PC-9 (cell line): ENCODE measurements around the gene ULK1. TPM values are rescaled to one million over a fixed set of nuclear protein-coding genes. Genes with fewer than 3 reads are reported as not detected.

Source experiments
- BruUV-seq: library from RNA; stranded (reverse); fragments of 400-500 nt; replicated peaks from 2 replicates; lab custom pipeline; 2021; lab: Mats Ljungman, UMichigan
- CTCF ChIA-PET: fragments of 300-600 bp; sonication (Branson Sonifier 250); formaldehyde crosslinking; loops from one replicate; lab custom pipeline; 2022; ENCODE audit warnings: antibody characterized with exemption; lab: Charles Lee
- POLR2A ChIA-PET: fragments of 300-600 bp; sonication (Branson Sonifier 250); formaldehyde crosslinking; loops from one replicate; lab custom pipeline; 2022; ENCODE audit warnings: antibody characterized with exemption; ENCODE audit not compliant: unreplicated experiment; lab: Charles Lee
- DNase-seq, 2 experiments: peaks; one replicate each; pipeline versions ENCODE4 v3.0.0 to v3.0.0-alpha.2; 2015 to 2022; ENCODE audit warnings: mixed read lengths in 1 of 2
- H2AFZ ChIP-seq: fragments of 200-600 bp; sonication (generic); 2 replicates; pipeline ENCODE4 v1.8.1; 2017; ENCODE audit warnings: antibody characterized with exemption
- H3F3A ChIP-seq: fragments of 200-600 bp; sonication (generic); 2 replicates; pipeline ENCODE4 v1.8.1; 2017; ENCODE audit warnings: antibody characterized with exemption, mild to moderate bottlenecking, low read depth; ENCODE audit not compliant: insufficient read depth
- H3K27ac ChIP-seq: fragments of 200-600 bp; sonication (generic); 2 replicates; pipeline ENCODE4 v1.6.1; 2016; ENCODE audit warnings: mixed run types
- H3K27me3 ChIP-seq: fragments of 200-600 bp; sonication (generic); 2 replicates; pipeline ENCODE4 v1.6.1; 2016; ENCODE audit warnings: low read depth, mixed run types; ENCODE audit not compliant: insufficient read depth
- H3K36me3 ChIP-seq: fragments of 200-600 bp; sonication (generic); 2 replicates; pipeline ENCODE4 v1.6.1; 2016; ENCODE audit warnings: low read depth, mixed run types
- H3K4me1 ChIP-seq: fragments of 200-600 bp; sonication (generic); replicated peaks from 2 replicates; pipeline ENCODE4 v1.6.1; 2016; ENCODE audit warnings: mixed run types; ENCODE audit not compliant: insufficient read depth
- H3K4me2 ChIP-seq: fragments of 200-600 bp; sonication (generic); 2 replicates; pipeline ENCODE4 v1.6.1; 2017; ENCODE audit warnings: mixed run types
- H3K4me3 ChIP-seq: fragments of 200-600 bp; sonication (generic); 2 replicates; pipeline ENCODE4 v1.6.1; 2016; ENCODE audit warnings: mixed run types
- H3K79me2 ChIP-seq: fragments of 200-600 bp; sonication (generic); 2 replicates; pipeline ENCODE4 v1.6.1; 2017; ENCODE audit warnings: low read depth, mixed run types
- H3K9me2 ChIP-seq: fragments of 200-600 bp; sonication (generic); 2 replicates; pipeline ENCODE4 v1.8.1; 2017; ENCODE audit warnings: mild to moderate bottlenecking; ENCODE audit not compliant: insufficient read depth
- H3K9me3 ChIP-seq: fragments of 200-600 bp; sonication (generic); 2 replicates; pipeline ENCODE4 v1.8.1; 2016; ENCODE audit warnings: low read depth; ENCODE audit not compliant: insufficient read depth
- H4K20me1 ChIP-seq: fragments of 200-600 bp; sonication (generic); 2 replicates; pipeline ENCODE4 v1.8.1; 2017; ENCODE audit not compliant: insufficient read depth
- CTCF ChIP-seq: fragments of 200-600 bp; sonication (generic); conservative IDR thresholded peaks from 2 replicates; pipeline ENCODE4 v1.6.1; 2017; ENCODE audit warnings: mixed run types, antibody characterized with exemption, mild to moderate bottlenecking, moderate library complexity
- EZH2 ChIP-seq: fragments of 200-600 bp; sonication (generic); IDR thresholded peaks from 2 replicates; pipeline ENCODE4 v1.8.0; 2017; ENCODE audit warnings: antibody characterized with exemption, low read depth
- intact Hi-C: fragments of 100-400 bp; cut with micrococcal nuclease; formaldehyde crosslinking; loops from one replicate; pipeline ENCODE4 v1.10.0; 2022; ENCODE audit not compliant: unreplicated experiment
- total RNA-seq: library from RNA; stranded (reverse); gene quantifications from 2 replicates; pipeline ENCODE4 v1.2.3, GENCODE V29; 2021

ULK1 gene
- total RNA-seq, 1 experiment from 2014 or later: 70.5 TPM

DNA sequence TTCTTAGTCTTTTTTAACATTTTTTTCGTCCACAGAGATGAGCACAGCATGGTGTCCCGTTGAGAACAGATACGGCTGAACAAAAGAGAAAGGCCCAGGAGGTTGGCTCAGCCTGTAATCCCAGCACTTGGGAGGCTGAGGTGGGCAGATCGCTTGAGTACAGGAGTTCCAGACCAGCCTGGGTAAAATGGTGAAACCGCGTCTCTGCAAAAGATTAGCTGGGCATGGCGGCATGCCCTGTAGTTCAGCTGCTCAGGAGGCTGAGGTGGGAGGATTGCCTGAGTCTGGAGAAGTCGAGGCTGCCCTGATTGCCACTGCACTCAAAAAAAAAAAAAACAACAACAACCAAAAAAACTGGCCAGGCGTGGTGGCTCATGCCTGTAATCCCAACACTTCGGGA lies 49.5 kb downstream of the ULK1 start:
- H3K36me3 ChIP-seq: peaks cover 3% of the 10 kb centered on the region; the same call in 1 of the 2 replicates
- DNase-seq: no peak
- POLR2A ChIA-PET: no interaction called here
- H3K4me3 ChIP-seq: no peak overlapping the region
- H3F3A ChIP-seq: peaks cover 48% of the 10 kb centered on the region
- TF ChIP-seq CTCF (no peak), EZH2 (no peak)
- H3K9me3 ChIP-seq: no peaks in the 10 kb centered on the region
- 0 out of 2 replicates have a peak, but pooled peaks cover 3% of the 10 kb centered on the region for H4K20me1 ChIP-seq
- intact Hi-C loops: no loop called here
- H2AFZ ChIP-seq: no peak overlapping the region
- H3K9me2 ChIP-seq: no peaks in the 10 kb centered on the region
- BruUV-seq: no TSS peak
- no peaks in the 10 kb centered on the region for H3K79me2 ChIP-seq
- no peak overlapping the region for H3K4me2 ChIP-seq
- H3K27ac ChIP-seq: no peak overlapping the region
- no peaks in the 10 kb centered on the region for H3K4me1 ChIP-seq
- no peaks in the 10 kb centered on the region for H3K27me3 ChIP-seq
- CTCF ChIA-PET: no interaction called here

- POLR2A ChIA-PET: interaction anchor here (0.6 kb wide), 1 partner anchor 16 kb away, joined by 7 read pairs; no protein-coding TSS in a partner anchor
These were observed 50.3 kb downstream of the ULK1 start for GRCh38 chr12:131944601-131945251.

DNA sequence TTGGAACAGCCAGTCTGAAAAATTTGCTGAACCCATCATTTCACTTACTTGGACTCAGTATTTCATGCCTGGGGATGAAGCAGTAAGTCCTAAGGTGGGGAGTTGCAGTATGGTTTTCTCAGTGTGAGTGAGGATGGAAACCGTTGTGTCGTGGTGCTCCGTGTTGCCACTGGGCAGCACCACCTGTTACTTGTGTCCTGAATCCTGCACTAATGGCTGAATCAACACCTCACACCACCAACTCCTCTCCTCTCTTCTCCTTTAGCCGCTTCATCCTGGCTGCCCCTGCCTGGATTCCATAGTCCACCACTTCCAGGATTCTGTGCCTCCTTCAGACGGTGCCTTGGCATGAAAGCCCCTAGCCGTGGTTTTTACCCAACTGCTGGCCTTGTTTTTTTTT lies 52.3 kb downstream of the ULK1 start:
- intact Hi-C loops: no loop called here
- H3K27me3 ChIP-seq: no peaks in the 10 kb centered on the region
- no peak overlapping the region for H3K27ac ChIP-seq
- H3K36me3 ChIP-seq: no peaks in the 10 kb centered on the region
- no peaks in the 10 kb centered on the region for H3K9me2 ChIP-seq
- H2AFZ ChIP-seq: no peak overlapping the region
- peaks cover 35% of the 10 kb centered on the region for H3F3A ChIP-seq
- peaks cover 7% of the 10 kb centered on the region; the same call in 1 of the 2 replicates for H3K4me1 ChIP-seq
- no peaks in the 10 kb centered on the region for H3K9me3 ChIP-seq
- peaks cover 10% of the 10 kb centered on the region for H4K20me1 ChIP-seq
- H3K4me3 ChIP-seq: no peak overlapping the region
- POLR2A ChIA-PET: no interaction called here
- DNase-seq: no peak
- CTCF ChIA-PET: no interaction called here
- peaks cover 17% of the 10 kb centered on the region for H3K79me2 ChIP-seq
- no peak for TF ChIP-seq CTCF
- TF ChIP-seq EZH2: no peak
- H3K4me2 ChIP-seq: no peak overlapping the region
- BruUV-seq: no TSS peak

More at GRCh38 chr12:131944601-131945251, 50.3 kb downstream of the ULK1 start:
- Histone ChIP-seq H4K20me1 (0 out of 2 replicates have a peak, but pooled peaks cover 3% of the 10 kb centered on the region), H3K27me3 (no peaks in the 10 kb centered on the region), H3K4me1 (no peaks in the 10 kb centered on the region), H2AFZ (no peak overlapping the region), H3K27ac (no peak overlapping the region), H3K36me3 (peaks cover 3% of the 10 kb centered on the region; the same call in 1 of the 2 replicates), H3K9me2 (no peaks in the 10 kb centered on the region), H3K4me2 (no peak overlapping the region), H3F3A (peaks cover 44% of the 10 kb centered on the region), H3K4me3 (no peak overlapping the region), H3K9me3 (no peaks in the 10 kb centered on the region), H3K79me2 (no peaks in the 10 kb centered on the region)
- TF ChIP-seq CTCF: no peak
- no peak for TF ChIP-seq EZH2
- intact Hi-C loops: no loop called here
- DNase-seq: no peak
- CTCF ChIA-PET: no interaction called here
- no TSS peak for BruUV-seq
